Naive B cell (primary cell): ENCODE measurements around the gene FAM114A2. TPM values are rescaled to one million over a fixed set of nuclear protein-coding genes. Genes with fewer than 3 reads are reported as not detected.

Experiments
- ATAC-seq, 2 donors: fragments of 150-1000 bp; cut with Tn5 transposase; 2 replicates each; pipeline ENCODE4 v1.10.0; 2021; ENCODE audit warnings: low read depth in 2 of 2, mild to moderate bottlenecking in 2 of 2, moderate library complexity in 2 of 2
- DNase-seq: peaks from one replicate; pipeline ENCODE4 v3.0.0; 2022
- H3K27ac Mint-ChIP-seq, 6 donors: one replicate each; pipeline ENCODE4 v1.8.0; 2020 to 2022; ENCODE audit warnings: mild to moderate bottlenecking in 6 of 6, mixed read lengths in 6 of 6, moderate library complexity in 5 of 6, inconsistent platforms in 2 of 6
- H3K27me3 Mint-ChIP-seq, 3 donors: one replicate each; pipeline ENCODE4 v1.8.0; 2021 to 2022; ENCODE audit warnings: mixed read lengths in 3 of 3, mild to moderate bottlenecking in 1 of 3
- H3K36me3 Mint-ChIP-seq, 2 donors: one replicate each; pipeline ENCODE4 v1.8.0; 2020 to 2022; ENCODE audit warnings: mixed read lengths in 2 of 2, inconsistent platforms in 1 of 2, mild to moderate bottlenecking in 1 of 2
- H3K4me1 Mint-ChIP-seq, 3 donors: one replicate each; pipeline ENCODE4 v1.8.0; 2020 to 2022; ENCODE audit warnings: mixed read lengths in 3 of 3, inconsistent platforms in 1 of 3, mild to moderate bottlenecking in 1 of 3, moderate library complexity in 1 of 3
- H3K4me3 Mint-ChIP-seq, 8 donors: one replicate each; pipeline ENCODE4 v1.8.0; 2020 to 2022; ENCODE audit warnings: mild to moderate bottlenecking in 8 of 8, mixed read lengths in 8 of 8, moderate library complexity in 8 of 8, inconsistent platforms in 2 of 8
- H3K9me3 Mint-ChIP-seq, 7 donors: one replicate each; pipeline ENCODE4 v1.8.0; 2020 to 2022; ENCODE audit warnings: mixed read lengths in 7 of 7, mild to moderate bottlenecking in 5 of 7, inconsistent platforms in 2 of 7, moderate library complexity in 1 of 7
- polyA plus RNA-seq, 6 donors: library from polyadenylated mRNA; unstranded; fragments of 300-500 nt; fragmentation: Illumina TruSeq; gene quantifications; one replicate each; pipeline ENCODE4 v1.2.3, GENCODE V29; 2021; ENCODE audit warnings: low read depth in 6 of 6

The FAM114A2 gene
- polyA plus RNA-seq, 6 donors from 2014 or later, result 16.3 to 29.4 (median 20.0) TPM

DNA sequence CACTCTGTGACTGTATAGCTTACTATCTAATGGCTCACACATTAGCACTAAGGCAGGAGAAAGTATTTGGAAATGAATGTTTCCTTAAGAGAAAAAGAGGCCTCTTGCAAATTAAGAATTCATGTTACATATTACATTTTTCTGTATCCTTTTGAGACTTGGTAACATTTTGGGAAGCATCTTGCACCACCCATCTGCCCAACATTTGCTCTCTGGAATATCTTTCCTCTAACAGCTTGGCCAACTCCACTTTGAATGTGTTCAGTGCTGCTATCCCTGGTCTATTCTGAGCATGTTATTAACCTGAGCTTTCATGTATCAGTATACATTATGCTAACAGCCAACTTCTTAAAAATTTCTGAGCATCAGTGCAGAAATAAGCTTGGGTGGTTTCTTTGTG lies 27.3 kb upstream of the FAM114A2 start:
- H3K27ac Mint-ChIP-seq, result no peak overlapping the region

DNA sequence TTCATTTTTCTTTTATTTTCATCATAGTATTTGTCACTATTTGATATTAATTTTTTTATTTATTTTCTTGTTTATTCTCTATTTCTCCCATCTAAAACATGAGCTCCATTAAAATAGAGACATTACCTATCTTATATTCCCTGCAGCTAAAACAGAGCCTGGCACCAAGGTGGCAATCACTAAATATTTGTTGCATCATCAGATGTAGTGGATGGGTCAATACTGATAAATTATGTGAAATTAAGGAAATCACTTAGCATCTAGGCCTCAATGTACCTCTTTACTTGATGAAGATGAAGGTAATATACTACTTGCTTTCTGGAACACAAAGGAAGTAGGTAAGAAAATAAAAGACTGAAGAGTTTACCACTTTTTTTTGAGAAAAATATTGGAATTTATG lies 24.7 kb upstream of the FAM114A2 start:
- Mint-ChIP-seq H3K27ac (peak overlapping the region in 1 of 6 donors; percentile 49), H3K4me1 (peaks cover 16 to 17% (median 16%) of the 10 kb centered on the region in 3 donors), H3K36me3 (no peaks in the 10 kb centered on the region), H3K27me3 (peaks cover under 1 to 3% (median 2%) of the 10 kb centered on the region in 3 donors), H3K4me3 (no peak overlapping the region), H3K9me3 (no peaks in the 10 kb centered on the region)
- DNase-seq (no peak), ATAC-seq (no peak)

More for the DNA sequence above, 27.3 kb upstream of the FAM114A2 start:
- ATAC-seq (no peak), DNase-seq (no peak)
- no peak overlapping the region for H3K4me3 Mint-ChIP-seq
- H3K9me3 Mint-ChIP-seq, result no peaks in the 10 kb centered on the region
- peaks cover 6 to 14% (median 14%) of the 10 kb centered on the region in 3 donors for H3K27me3 Mint-ChIP-seq
- no peaks in the 10 kb centered on the region for H3K4me1 Mint-ChIP-seq
- H3K36me3 Mint-ChIP-seq, result no peaks in the 10 kb centered on the region

GRCh38 chr5:154060606-154061005 lies 21.9 kb upstream of the FAM114A2 start:
- H3K27ac Mint-ChIP-seq, result no peak overlapping the region
- H3K27me3 Mint-ChIP-seq, result no peaks in the 10 kb centered on the region
- peaks cover 16 to 25% (median 21%) of the 10 kb centered on the region in 3 donors for H3K4me1 Mint-ChIP-seq

GRCh38 chr5:154059583-154059982 lies 20.9 kb upstream of the FAM114A2 start:
- Mint-ChIP-seq H3K27ac (peak overlapping the region in 2 of 6 donors; percentile 25 to 50), H3K27me3 (no peaks in the 10 kb centered on the region), H3K9me3 (no peaks in the 10 kb centered on the region), H3K4me3 (no peak overlapping the region), H3K4me1 (peaks cover 16 to 25% (median 21%) of the 10 kb centered on the region in 3 donors), H3K36me3 (peaks cover 4 to 7% of the 10 kb centered on the region in 2 donors)
- ATAC-seq (no peak), DNase-seq (no peak)

More at GRCh38 chr5:154060606-154061005, 21.9 kb upstream of the FAM114A2 start:
- no peak for ATAC-seq
- Mint-ChIP-seq H3K36me3 (peaks cover 0 to 4% of the 10 kb centered on the region in 2 donors), H3K9me3 (no peaks in the 10 kb centered on the region), H3K4me3 (no peak overlapping the region)
- no peak for DNase-seq

- Mint-ChIP-seq H3K27me3 (no peaks in the 10 kb centered on the region), H3K36me3 (peaks cover 7 to 8% of the 10 kb centered on the region in 2 donors), H3K9me3 (no peaks in the 10 kb centered on the region), H3K4me3 (no peak overlapping the region), H3K4me1 (peaks cover 16 to 25% (median 21%) of the 10 kb centered on the region in 3 donors), H3K27ac (peak overlapping the region in 2 of 6 donors; percentile 71 to 73)
- ATAC-seq (no peak), DNase-seq (no peak)
Observed at GRCh38 chr5:154059039-154059430, 20.3 kb upstream of the FAM114A2 start.

- Mint-ChIP-seq H3K27ac (peak overlapping the region in 1 of 6 donors; percentile 71), H3K9me3 (no peaks in the 10 kb centered on the region), H3K36me3 (peaks cover 7 to 8% of the 10 kb centered on the region in 2 donors), H3K4me1 (peaks cover 16 to 25% (median 21%) of the 10 kb centered on the region in 3 donors), H3K27me3 (no peaks in the 10 kb centered on the region), H3K4me3 (no peak overlapping the region)
- DNase-seq (no peak), ATAC-seq (no peak)
Observed at GRCh38 chr5:154058055-154059038, 19.6 kb upstream of the FAM114A2 start.

DNA sequence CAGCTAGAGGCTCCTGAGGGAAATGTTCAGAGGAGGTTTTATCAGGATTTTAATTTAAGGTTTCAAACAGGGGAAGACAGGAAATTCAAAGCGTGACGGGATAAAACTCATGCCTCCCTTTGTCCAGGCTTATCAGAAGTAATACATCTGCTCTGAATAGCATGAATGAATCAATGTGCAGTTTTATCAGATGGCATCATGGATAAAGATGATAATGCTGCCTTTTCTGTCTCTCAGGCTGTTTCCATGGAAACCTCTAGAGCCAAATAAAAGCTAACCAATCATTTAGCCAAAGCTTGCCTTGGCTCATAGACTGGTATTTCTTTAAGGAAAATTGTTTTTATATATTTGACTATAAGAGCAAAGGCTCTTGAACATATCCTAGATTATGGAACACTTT lies 16.5 kb upstream of the FAM114A2 start:
- DNase-seq (no peak), ATAC-seq (no peak)
- Mint-ChIP-seq H3K4me3 (no peak overlapping the region), H3K27ac (no peak overlapping the region), H3K4me1 (peaks cover 16 to 25% (median 21%) of the 10 kb centered on the region in 3 donors), H3K27me3 (no peaks in the 10 kb centered on the region), H3K36me3 (peaks cover 7 to 13% of the 10 kb centered on the region in 2 donors), H3K9me3 (no peaks in the 10 kb centered on the region)

GRCh38 chr5:154053468-154053867 lies 14.8 kb upstream of the FAM114A2 start:
- peaks cover 7 to 13% of the 10 kb centered on the region in 2 donors for H3K36me3 Mint-ChIP-seq

DNA sequence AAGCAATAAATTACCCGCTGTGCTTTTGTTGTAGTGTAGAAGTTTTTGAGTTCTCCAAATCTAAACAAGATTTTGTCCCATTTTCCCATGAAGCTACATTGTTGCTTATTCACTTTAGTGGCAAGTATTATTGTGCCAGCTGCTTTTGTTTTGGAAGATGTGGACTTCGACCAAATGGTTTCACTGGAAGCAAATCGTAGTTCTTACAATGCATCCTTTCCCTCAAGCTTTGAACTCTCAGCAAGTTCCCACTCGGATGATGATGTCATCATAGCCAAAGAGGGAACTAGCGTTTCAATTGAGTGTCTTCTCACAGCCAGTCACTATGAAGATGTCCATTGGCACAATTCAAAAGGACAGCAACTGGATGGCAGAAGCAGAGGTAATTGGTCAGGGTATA lies 10.9 kb upstream of the FAM114A2 start:
- peaks cover 11 to 13% of the 10 kb centered on the region in 2 donors for H3K36me3 Mint-ChIP-seq
- no peak overlapping the region for H3K27ac Mint-ChIP-seq
- peaks cover 2 to 25% (median 12%) of the 10 kb centered on the region in 3 donors for H3K4me1 Mint-ChIP-seq
- no peak overlapping the region for H3K4me3 Mint-ChIP-seq
- ATAC-seq, result no peak
- no peak for DNase-seq
- H3K9me3 Mint-ChIP-seq, result no peaks in the 10 kb centered on the region
- H3K27me3 Mint-ChIP-seq, result no peaks in the 10 kb centered on the region

More at GRCh38 chr5:154053468-154053867, 14.8 kb upstream of the FAM114A2 start:
- Mint-ChIP-seq H3K27ac (peak overlapping the region in 1 of 6 donors; percentile 24), H3K27me3 (no peaks in the 10 kb centered on the region), H3K4me1 (peaks cover 6 to 10% (median 6%) of the 10 kb centered on the region in 3 donors), H3K9me3 (no peaks in the 10 kb centered on the region), H3K4me3 (no peak overlapping the region)
- DNase-seq (no peak), ATAC-seq (no peak)

GRCh38 chr5:154047324-154047723 lies 8.6 kb upstream of the FAM114A2 start:
- peaks cover 4 to 9% of the 10 kb centered on the region in 2 donors for H3K36me3 Mint-ChIP-seq
- no peak overlapping the region for H3K4me3 Mint-ChIP-seq
- no peaks in the 10 kb centered on the region for H3K9me3 Mint-ChIP-seq
- peaks cover 8 to 37% (median 22%) of the 10 kb centered on the region in 3 donors for H3K4me1 Mint-ChIP-seq
- H3K27ac Mint-ChIP-seq, result no peak overlapping the region
- no peaks in the 10 kb centered on the region for H3K27me3 Mint-ChIP-seq
- ATAC-seq (no peak), DNase-seq (no peak)

DNA sequence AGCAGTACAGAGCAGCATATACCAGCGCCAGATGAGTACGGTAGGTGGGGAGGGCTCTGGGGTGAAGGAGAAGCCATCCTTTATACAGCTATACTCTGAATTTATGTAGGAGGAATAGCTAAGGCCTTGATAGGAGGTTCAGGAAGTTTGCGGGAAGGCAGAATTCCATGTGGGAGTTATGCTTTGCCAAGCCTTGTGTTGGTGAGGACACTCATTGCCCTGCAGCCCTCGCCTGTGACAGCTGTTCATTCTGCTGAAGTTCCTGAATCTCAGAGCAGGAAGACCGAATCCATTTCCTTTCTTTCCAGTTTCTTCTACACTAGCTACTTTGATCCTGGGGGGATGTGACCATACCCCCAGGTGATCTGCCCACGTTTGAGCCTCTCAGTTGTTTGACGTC lies 7.8 kb upstream of the FAM114A2 start:
- Mint-ChIP-seq H3K4me3 (peak overlapping the region in 2 of 8 donors; percentile 11 to 61), H3K27me3 (no peaks in the 10 kb centered on the region), H3K27ac (no peak overlapping the region), H3K4me1 (peaks cover 13 to 45% (median 22%) of the 10 kb centered on the region in 3 donors), H3K36me3 (peaks cover 4 to 9% of the 10 kb centered on the region in 2 donors), H3K9me3 (no peaks in the 10 kb centered on the region)
- no peak for DNase-seq
- no peak for ATAC-seq

GRCh38 chr5:154044581-154044980 lies 5.9 kb upstream of the FAM114A2 start:
- ATAC-seq, result no peak
- no peak overlapping the region for H3K27ac Mint-ChIP-seq
- no peaks in the 10 kb centered on the region for H3K9me3 Mint-ChIP-seq
- H3K27me3 Mint-ChIP-seq, result no peaks in the 10 kb centered on the region
- H3K4me3 Mint-ChIP-seq, result peak overlapping the region in 1 of 8 donors; percentile 64
- no peak for DNase-seq
- H3K4me1 Mint-ChIP-seq, result peaks cover 18 to 52% (median 27%) of the 10 kb centered on the region in 3 donors
- peaks cover 4 to 9% of the 10 kb centered on the region in 2 donors for H3K36me3 Mint-ChIP-seq

DNA sequence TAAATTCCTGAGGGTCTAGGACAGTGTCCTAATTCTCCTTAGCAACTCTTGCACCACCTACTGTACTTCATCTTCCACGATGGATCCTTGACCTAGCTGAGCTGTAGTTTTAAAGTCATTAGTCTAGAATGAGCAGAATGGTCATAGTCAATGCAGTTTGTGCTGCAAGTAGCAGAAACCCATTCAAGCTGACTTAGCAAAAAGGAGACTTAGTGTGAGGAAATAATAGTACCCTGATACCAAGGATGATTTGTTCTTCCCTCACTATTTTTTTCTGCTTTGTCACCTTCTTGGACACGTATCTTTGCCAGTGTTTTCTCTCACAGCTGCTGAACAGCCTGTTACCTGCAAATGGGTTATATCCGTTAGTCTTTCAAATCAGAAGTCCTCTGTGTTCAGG lies 5.4 kb upstream of the FAM114A2 start:
- Mint-ChIP-seq H3K9me3 (no peaks in the 10 kb centered on the region), H3K27ac (no peak overlapping the region), H3K36me3 (peaks cover 4 to 9% of the 10 kb centered on the region in 2 donors), H3K4me1 (peaks cover 23 to 57% (median 32%) of the 10 kb centered on the region in 3 donors), H3K27me3 (no peaks in the 10 kb centered on the region), H3K4me3 (peak overlapping the region in 1 of 8 donors; percentile 64)
- DNase-seq (no peak), ATAC-seq (no peak)
